T-helper 2 cell treated with Interferon-gamma antibody and Interleukin-4, amounts not matched to agents 5 μg/mL and 100 μg/mL, for 36 hours (primary cell): Measurements from ENCODE around the gene CHERP.
"Not testable (repeated sequence)": the region's sequence is repeated elsewhere in the genome, so short reads cannot be mapped to it uniquely, and the experiment has no call there.

Experiments used
- DNase-seq: peaks from one replicate; pipeline ENCODE4 v3.0.0; 2021; ENCODE audit warnings: low spot score
- H3K27ac Mint-ChIP-seq: one replicate; pipeline ENCODE4 v1.8.0; 2021; ENCODE audit warnings: mild to moderate bottlenecking, mixed read lengths
- H3K27me3 Mint-ChIP-seq: one replicate; pipeline ENCODE4 v1.8.0; 2021; ENCODE audit warnings: low read depth, mixed read lengths
- H3K36me3 Mint-ChIP-seq: one replicate; pipeline ENCODE4 v1.8.0; 2021; ENCODE audit warnings: low read depth, mixed read lengths
- H3K4me1 Mint-ChIP-seq: one replicate; pipeline ENCODE4 v1.8.0; 2021; ENCODE audit warnings: low read depth, mixed read lengths
- H3K4me3 Mint-ChIP-seq: one replicate; pipeline ENCODE4 v1.8.0; 2022; ENCODE audit warnings: mild to moderate bottlenecking, moderate library complexity, mixed read lengths
- H3K9me3 Mint-ChIP-seq: one replicate; pipeline ENCODE4 v1.8.0; 2021; ENCODE audit warnings: mixed read lengths

Gene CHERP

GRCh38 chr19:16571283-16571682 lies 29.0 kb upstream of the CHERP start:
- Mint-ChIP-seq H3K9me3 (peaks cover 7% of the 10 kb centered on the region), H3K4me3 (peak overlapping the region; percentile 92), H3K4me1 (peaks cover 50% of the 10 kb centered on the region), H3K27ac (peak overlapping the region; percentile 91), H3K27me3 (no peaks in the 10 kb centered on the region), H3K36me3 (peaks cover 68% of the 10 kb centered on the region)
- DNase-seq = no peak

- Mint-ChIP-seq H3K36me3 (peaks cover 66% of the 10 kb centered on the region), H3K27me3 (no peaks in the 10 kb centered on the region), H3K9me3 (peaks cover 8% of the 10 kb centered on the region), H3K27ac (peak overlapping the region; percentile 45), H3K4me1 (peaks cover 51% of the 10 kb centered on the region), H3K4me3 (peak overlapping the region; percentile 92)
- no peak for DNase-seq
Measured at GRCh38 chr19:16569609-16570320, 27.5 kb upstream of the CHERP start.

GRCh38 chr19:16566702-16567101 lies 24.5 kb upstream of the CHERP start:
- peak overlapping the region; percentile 87 for H3K4me3 Mint-ChIP-seq
- peak overlapping the region; percentile 100 for H3K27ac Mint-ChIP-seq
- peaks cover 41% of the 10 kb centered on the region for H3K4me1 Mint-ChIP-seq

GRCh38 chr19:16566161-16566560 lies 23.9 kb upstream of the CHERP start:
- Mint-ChIP-seq H3K36me3 (peaks cover 68% of the 10 kb centered on the region), H3K4me1 (peaks cover 38% of the 10 kb centered on the region)

More at GRCh38 chr19:16566702-16567101, 24.5 kb upstream of the CHERP start:
- DNase-seq = no peak
- H3K9me3 Mint-ChIP-seq = peaks cover 8% of the 10 kb centered on the region
- H3K27me3 Mint-ChIP-seq = no peaks in the 10 kb centered on the region
- H3K36me3 Mint-ChIP-seq = peaks cover 67% of the 10 kb centered on the region

GRCh38 chr19:16564842-16565241 lies 22.6 kb upstream of the CHERP start:
- peaks cover 64% of the 10 kb centered on the region for H3K36me3 Mint-ChIP-seq
- DNase-seq = no peak
- no peaks in the 10 kb centered on the region for H3K27me3 Mint-ChIP-seq
- peak overlapping the region; percentile 82 for H3K27ac Mint-ChIP-seq
- peaks cover 8% of the 10 kb centered on the region for H3K9me3 Mint-ChIP-seq
- H3K4me1 Mint-ChIP-seq = peaks cover 30% of the 10 kb centered on the region
- H3K4me3 Mint-ChIP-seq = peak overlapping the region; percentile 29

More at GRCh38 chr19:16566161-16566560, 23.9 kb upstream of the CHERP start:
- peak; percentile 82 for DNase-seq
- H3K4me3 Mint-ChIP-seq = peak overlapping the region; percentile 87
- H3K27ac Mint-ChIP-seq = peak overlapping the region; percentile 100
- peaks cover 8% of the 10 kb centered on the region for H3K9me3 Mint-ChIP-seq
- no peaks in the 10 kb centered on the region for H3K27me3 Mint-ChIP-seq

- H3K27me3 Mint-ChIP-seq = no peaks in the 10 kb centered on the region
- H3K27ac Mint-ChIP-seq = no peak overlapping the region
- peaks cover 52% of the 10 kb centered on the region for H3K36me3 Mint-ChIP-seq
- peaks cover 20% of the 10 kb centered on the region for H3K4me1 Mint-ChIP-seq
- no peak for DNase-seq
- no peak overlapping the region for H3K4me3 Mint-ChIP-seq
- peaks cover 8% of the 10 kb centered on the region for H3K9me3 Mint-ChIP-seq
Measured at GRCh38 chr19:16562608-16563025, 20.4 kb upstream of the CHERP start.

- H3K27me3 Mint-ChIP-seq = no peaks in the 10 kb centered on the region
Measured at GRCh38 chr19:16561382-16561781, 19.1 kb upstream of the CHERP start.

GRCh38 chr19:16559780-16560276 lies 17.6 kb upstream of the CHERP start:
- Mint-ChIP-seq H3K9me3 (no peaks in the 10 kb centered on the region), H3K4me1 (peaks cover 8% of the 10 kb centered on the region), H3K27ac (peak overlapping the region; percentile 19), H3K27me3 (no peaks in the 10 kb centered on the region), H3K36me3 (peaks cover 50% of the 10 kb centered on the region), H3K4me3 (no peak overlapping the region)
- DNase-seq = no peak

More at GRCh38 chr19:16561382-16561781, 19.1 kb upstream of the CHERP start:
- DNase-seq = no peak
- Mint-ChIP-seq H3K4me1 (peaks cover 15% of the 10 kb centered on the region), H3K4me3 (no peak overlapping the region), H3K36me3 (peaks cover 47% of the 10 kb centered on the region), H3K9me3 (peaks cover 2% of the 10 kb centered on the region), H3K27ac (no peak overlapping the region)

GRCh38 chr19:16554776-16555175 lies 12.5 kb upstream of the CHERP start:
- Mint-ChIP-seq H3K36me3 (peaks cover 44% of the 10 kb centered on the region), H3K4me3 (no peak overlapping the region), H3K4me1 (peaks cover 4% of the 10 kb centered on the region), H3K27me3 (no peaks in the 10 kb centered on the region), H3K9me3 (no peaks in the 10 kb centered on the region), H3K27ac (no peak overlapping the region)
- no peak for DNase-seq

- DNase-seq, H3K27me3 Mint-ChIP-seq, H3K9me3 Mint-ChIP-seq, H3K4me3 Mint-ChIP-seq, H3K27ac Mint-ChIP-seq, H3K4me1 Mint-ChIP-seq: not testable (repeated sequence)
- peaks cover 40% of the 10 kb centered on the region for H3K36me3 Mint-ChIP-seq
Measured at GRCh38 chr19:16551902-16552301, 9.7 kb upstream of the CHERP start.

- no peaks in the 10 kb centered on the region for H3K27me3 Mint-ChIP-seq
- H3K4me1 Mint-ChIP-seq = peaks cover 12% of the 10 kb centered on the region
- H3K36me3 Mint-ChIP-seq = peaks cover 29% of the 10 kb centered on the region
- DNase-seq = no peak
- no peak overlapping the region for H3K27ac Mint-ChIP-seq
- no peaks in the 10 kb centered on the region for H3K9me3 Mint-ChIP-seq
- H3K4me3 Mint-ChIP-seq = no peak overlapping the region
Measured at GRCh38 chr19:16548956-16549355, 6.7 kb upstream of the CHERP start.

- Mint-ChIP-seq H3K27ac (peak overlapping the region; percentile 57), H3K4me1 (peaks cover 26% of the 10 kb centered on the region), H3K36me3 (peaks cover 23% of the 10 kb centered on the region), H3K9me3 (no peaks in the 10 kb centered on the region), H3K27me3 (no peaks in the 10 kb centered on the region), H3K4me3 (peak overlapping the region; percentile 22)
- DNase-seq = no peak
Measured at GRCh38 chr19:16544473-16545231, 2.4 kb upstream of the CHERP start.

GRCh38 chr19:16543734-16544133 lies 1.5 kb upstream of the CHERP start:
- peaks cover 30% of the 10 kb centered on the region for H3K4me1 Mint-ChIP-seq
- H3K27ac Mint-ChIP-seq = peak overlapping the region; percentile 94
- H3K27me3 Mint-ChIP-seq, H3K9me3 Mint-ChIP-seq, DNase-seq: not testable (repeated sequence)
- H3K36me3 Mint-ChIP-seq = peaks cover 26% of the 10 kb centered on the region
- peak overlapping the region; percentile 96 for H3K4me3 Mint-ChIP-seq

- DNase-seq = no peak
- H3K27me3 Mint-ChIP-seq = no peaks in the 10 kb centered on the region
- H3K9me3 Mint-ChIP-seq = no peaks in the 10 kb centered on the region
- H3K27ac Mint-ChIP-seq = peak overlapping the region; percentile 94
- H3K4me1 Mint-ChIP-seq = peaks cover 35% of the 10 kb centered on the region
- H3K4me3 Mint-ChIP-seq = peak overlapping the region; percentile 96
- peaks cover 34% of the 10 kb centered on the region for H3K36me3 Mint-ChIP-seq
Measured at GRCh38 chr19:16542910-16543472, 754 bp upstream of the CHERP start.
